Measurements from ENCODE around the gene KNDC1. TPM values are rescaled to one million over a fixed set of nuclear protein-coding genes. Genes with fewer than 3 reads are reported as not detected.

KNDC1 gene
- polyA plus RNA-seq, 1 experiment = 1.0 TPM

GRCh38 chr10:133190225-133190624, 30.2 kb downstream of the KNDC1 start:
- DNase-seq (ENCODE audit: low read depth) = no peak
- CTCF ChIA-PET = no interaction called here
- TF ChIP-seq, protein P1, sequence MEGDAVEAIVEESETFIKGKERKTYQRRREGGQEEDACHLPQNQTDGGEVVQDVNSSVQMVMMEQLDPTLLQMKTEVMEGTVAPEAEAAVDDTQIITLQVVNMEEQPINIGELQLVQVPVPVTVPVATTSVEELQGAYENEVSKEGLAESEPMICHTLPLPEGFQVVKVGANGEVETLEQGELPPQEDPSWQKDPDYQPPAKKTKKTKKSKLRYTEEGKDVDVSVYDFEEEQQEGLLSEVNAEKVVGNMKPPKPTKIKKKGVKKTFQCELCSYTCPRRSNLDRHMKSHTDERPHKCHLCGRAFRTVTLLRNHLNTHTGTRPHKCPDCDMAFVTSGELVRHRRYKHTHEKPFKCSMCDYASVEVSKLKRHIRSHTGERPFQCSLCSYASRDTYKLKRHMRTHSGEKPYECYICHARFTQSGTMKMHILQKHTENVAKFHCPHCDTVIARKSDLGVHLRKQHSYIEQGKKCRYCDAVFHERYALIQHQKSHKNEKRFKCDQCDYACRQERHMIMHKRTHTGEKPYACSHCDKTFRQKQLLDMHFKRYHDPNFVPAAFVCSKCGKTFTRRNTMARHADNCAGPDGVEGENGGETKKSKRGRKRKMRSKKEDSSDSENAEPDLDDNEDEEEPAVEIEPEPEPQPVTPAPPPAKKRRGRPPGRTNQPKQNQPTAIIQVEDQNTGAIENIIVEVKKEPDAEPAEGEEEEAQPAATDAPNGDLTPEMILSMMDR (IDR thresholded peaks at IDR 0.05; ENCODE audit: insufficient read depth, low read depth, low read length) = no peak
- H3K27me3 ChIP-seq (ENCODE audit: control insufficient read depth, insufficient read depth, low read length) = no peaks in the 10 kb centered on the region
- H3K4me3 ChIP-seq (ENCODE audit: low read depth, low read length) = no peak overlapping the region
- H3K36me3 ChIP-seq (ENCODE audit: control insufficient read depth, insufficient read depth, low read length) = no peaks in the 10 kb centered on the region
- POLR2A ChIA-PET = no interaction called here

DNA sequence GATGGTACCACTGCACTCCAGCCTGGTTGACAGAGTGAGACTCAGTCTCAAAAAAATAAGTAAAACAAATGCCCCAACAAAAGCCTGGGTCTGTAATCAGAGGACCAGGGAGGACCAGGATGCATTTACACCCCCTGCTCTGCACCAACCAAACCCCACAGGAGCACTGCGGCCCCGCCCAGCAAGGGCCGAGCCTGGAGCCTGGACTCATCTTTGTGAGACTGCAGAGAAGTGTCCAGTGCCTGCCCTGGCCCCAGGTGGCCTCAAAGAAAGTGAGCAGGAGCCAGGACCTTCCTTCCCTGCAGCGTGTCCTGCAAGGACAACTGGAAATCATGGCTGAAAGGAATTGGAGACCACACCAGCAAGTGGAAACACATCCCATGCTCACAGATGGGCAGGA, 31.6 kb downstream of the KNDC1 start:
- TF ChIP-seq, protein P1 (IDR thresholded peaks at IDR 0.05; ENCODE audit: insufficient read depth, low read depth, low read length) = no peak
- Histone ChIP-seq H3K36me3 (ENCODE audit: control insufficient read depth, insufficient read depth, low read length) (no peaks in the 10 kb centered on the region), H3K27me3 (ENCODE audit: control insufficient read depth, insufficient read depth, low read length) (no peaks in the 10 kb centered on the region), H3K4me3 (ENCODE audit: low read depth, low read length) (no peak overlapping the region)
- DNase-seq (ENCODE audit: low read depth) = no peak
- POLR2A ChIA-PET = no interaction called here
- CTCF ChIA-PET = interaction anchor here (1.3 kb wide), 1 partner anchor 15 kb away, joined by 3 read pairs; no protein-coding TSS in a partner anchor

- ChIA-PET CTCF (no interaction called here), POLR2A (no interaction called here)
- Histone ChIP-seq H3K27me3 (ENCODE audit: control insufficient read depth, insufficient read depth, low read length) (no peaks in the 10 kb centered on the region), H3K36me3 (ENCODE audit: control insufficient read depth, insufficient read depth, low read length) (no peaks in the 10 kb centered on the region), H3K4me3 (ENCODE audit: low read depth, low read length) (no peak overlapping the region)
- TF ChIP-seq, protein P1 (IDR thresholded peaks at IDR 0.05; ENCODE audit: insufficient read depth, low read depth, low read length) = no peak
- no peak for DNase-seq (ENCODE audit: low read depth)
These were observed 34.1 kb downstream of the KNDC1 start for GRCh38 chr10:133194151-133194550.

DNA sequence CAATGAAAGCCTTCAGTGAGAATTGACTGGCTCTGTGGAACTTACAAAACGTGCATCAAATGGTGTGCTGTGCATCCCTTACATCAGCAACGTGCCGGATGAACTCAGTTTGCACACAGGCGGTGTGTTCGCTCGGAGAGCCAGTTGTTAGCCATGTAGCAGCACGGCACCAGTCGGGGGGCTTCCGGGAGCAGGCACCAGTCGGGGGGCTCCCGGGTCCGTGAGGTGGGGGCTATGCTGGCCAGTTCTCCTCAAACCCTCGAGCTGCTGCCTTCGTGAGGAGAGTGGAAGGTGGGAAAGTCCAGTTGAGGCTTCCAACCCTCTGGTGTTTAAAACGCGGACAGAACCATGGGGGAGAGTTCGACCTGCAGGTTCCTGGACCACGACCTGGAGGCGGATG, 35.1 kb downstream of the KNDC1 start:
- DNase-seq (ENCODE audit: low read depth) = no peak
- Histone ChIP-seq H3K36me3 (ENCODE audit: control insufficient read depth, insufficient read depth, low read length) (no peaks in the 10 kb centered on the region), H3K27me3 (ENCODE audit: control insufficient read depth, insufficient read depth, low read length) (no peaks in the 10 kb centered on the region), H3K4me3 (ENCODE audit: low read depth, low read length) (no peak overlapping the region)
- CTCF ChIA-PET = no interaction called here
- POLR2A ChIA-PET = no interaction called here
- TF ChIP-seq, protein P1 (IDR thresholded peaks at IDR 0.05; ENCODE audit: insufficient read depth, low read depth, low read length) = no peak

- TF ChIP-seq, protein P1 (IDR thresholded peaks at IDR 0.05; ENCODE audit: insufficient read depth, low read depth, low read length) = no peak
- CTCF ChIA-PET = no interaction called here
- no peaks in the 10 kb centered on the region for H3K27me3 ChIP-seq (ENCODE audit: control insufficient read depth, insufficient read depth, low read length)
- H3K36me3 ChIP-seq (ENCODE audit: control insufficient read depth, insufficient read depth, low read length) = no peaks in the 10 kb centered on the region
- H3K4me3 ChIP-seq (ENCODE audit: low read depth, low read length) = no peak overlapping the region
- POLR2A ChIA-PET = no interaction called here
- DNase-seq (ENCODE audit: low read depth) = no peak
These were observed 35.6 kb downstream of the KNDC1 start for GRCh38 chr10:133195611-133196010.
